SK-N-MC (cell line): ENCODE results near the gene SYNE1.

ENCODE experiments used
- EZH2 ChIP-seq: fragments of 200-600 bp; sonication (generic); IDR thresholded peaks from one replicate; pipeline ENCODE4 v1.6.1; 2017; ENCODE audit warnings: antibody characterized with exemption
- FOXP2 ChIP-seq: optimal IDR thresholded peaks from 2 replicates; pipeline ENCODE3; 2011; ENCODE audit warnings: mild to moderate bottlenecking, moderate library complexity; ENCODE audit not compliant: insufficient read depth; ENCODE audit errors: extremely low read length, control extremely low read depth
- POLR2AphosphoS5 ChIP-seq: IDR thresholded peaks from 2 replicates; pipeline ENCODE4 v1.6.1; 2012; ENCODE audit warnings: mild to moderate bottlenecking, low read depth, low read length, borderline replicate concordance

DNA sequence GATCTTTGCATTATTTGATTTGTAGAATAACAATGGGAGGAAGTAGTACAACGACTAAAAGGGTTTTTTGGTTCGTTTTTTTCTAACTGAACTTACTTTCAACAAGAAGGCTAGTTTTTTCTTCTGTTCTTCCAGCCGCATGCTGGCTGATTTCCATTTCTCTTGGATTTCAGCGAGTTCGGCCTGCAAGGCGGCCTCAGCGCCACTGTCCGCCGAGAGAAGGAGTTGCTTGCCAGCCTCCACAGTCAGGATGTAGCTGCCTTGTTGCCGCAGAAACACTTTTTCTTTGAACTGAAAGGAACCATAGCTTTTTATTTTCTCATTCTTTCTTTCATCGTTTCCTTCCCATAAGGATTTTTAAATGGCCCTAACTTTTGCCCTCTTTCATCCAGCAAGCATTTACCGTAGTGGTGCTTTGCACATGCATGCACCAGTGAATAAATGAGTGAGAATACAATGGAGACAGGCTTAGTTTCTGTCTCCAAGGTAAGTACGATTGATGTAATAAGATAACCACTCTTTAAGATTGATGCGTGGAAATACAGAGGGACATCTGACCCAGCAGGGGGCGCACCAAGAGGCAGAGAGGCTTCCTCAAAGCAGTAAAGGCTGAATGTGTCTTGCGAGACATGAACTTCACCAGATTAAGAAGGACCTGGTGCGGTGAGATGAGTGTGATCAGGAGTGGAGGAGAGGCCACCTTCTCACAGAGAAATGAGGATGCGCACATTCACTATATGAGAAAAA, 430.9 kb downstream of the SYNE1 start:
- TF ChIP-seq EZH2 (no peak), POLR2AphosphoS5 (no peak), FOXP2 (no peak)
